HK-2 (cell line): Measurements from ENCODE around the gene LIPT1.
"Not testable (repeated sequence)": the region's sequence is repeated elsewhere in the genome, so short reads cannot be mapped to it uniquely, and the experiment has no call there.

ENCODE experiments used
- DNase-seq: peaks from one replicate; pipeline ENCODE4 v3.0.0-alpha.2; 2018; ENCODE audit not compliant: unreplicated experiment

Gene LIPT1

DNA sequence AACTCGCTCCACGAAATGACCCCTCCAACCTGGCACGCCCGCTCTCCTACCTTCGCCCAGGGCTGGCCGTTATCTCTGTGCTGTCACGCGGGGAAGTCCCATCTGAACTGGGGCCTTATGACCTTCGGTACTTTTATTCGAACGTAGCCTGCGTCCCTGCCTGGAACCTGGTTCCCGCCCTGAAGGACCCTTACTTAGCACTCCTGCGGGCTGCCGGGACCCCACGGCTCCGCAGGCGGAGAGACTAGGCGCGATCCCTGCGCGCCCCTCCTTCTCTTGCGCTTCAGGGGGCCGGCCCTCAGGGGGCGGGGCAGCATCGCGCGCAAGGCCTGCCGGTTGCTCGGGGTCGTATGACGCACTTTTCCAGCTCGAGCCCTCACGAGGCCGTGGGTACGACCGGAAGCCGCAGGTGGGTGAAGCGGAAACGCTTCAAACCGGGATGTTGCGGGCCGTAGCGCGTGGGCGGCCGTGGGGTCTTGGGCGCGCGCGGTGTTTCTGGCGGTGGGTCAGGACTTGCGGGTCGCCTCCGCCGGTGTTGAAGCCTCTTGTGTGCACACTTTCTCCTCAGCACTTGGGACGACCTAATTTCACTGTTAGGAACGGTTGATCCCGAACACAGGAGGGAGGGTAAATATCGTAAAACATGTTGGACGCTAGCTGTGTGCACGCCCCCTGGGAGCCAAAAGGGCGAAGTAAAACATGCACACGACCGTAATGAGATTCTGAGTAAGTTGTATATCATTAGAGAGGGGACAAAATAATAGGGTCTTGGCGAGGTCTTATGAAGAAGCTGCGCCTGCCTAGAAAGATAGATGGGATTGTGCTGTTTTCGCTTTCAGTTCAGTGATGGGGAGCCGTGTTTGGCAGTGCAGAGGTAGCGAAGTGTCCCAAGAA, at the start of gene LIPT1, which contains the start of gene TSGA10:
Gene LIPT1 (plus strand): TSS at position 325 of the 894 bp plus-strand sequence. CDS start 6,991 bp downstream, outside the sequence.
Gene TSGA10 (minus strand): TSS at position 300 of the 894 bp plus-strand sequence. CDS start 45,503 bp downstream, outside the sequence.
- DNase-seq, result peak; percentile 87

- DNase-seq, result no peak
Measured at GRCh38 chr2:99106913-99107312, 47.9 kb upstream of the LIPT1 start.

GRCh38 chr2:99111236-99111635, 43.5 kb upstream of the LIPT1 start:
- no peak for DNase-seq

GRCh38 chr2:99111945-99112344, 42.8 kb upstream of the LIPT1 start:
- DNase-seq, result no peak

DNA sequence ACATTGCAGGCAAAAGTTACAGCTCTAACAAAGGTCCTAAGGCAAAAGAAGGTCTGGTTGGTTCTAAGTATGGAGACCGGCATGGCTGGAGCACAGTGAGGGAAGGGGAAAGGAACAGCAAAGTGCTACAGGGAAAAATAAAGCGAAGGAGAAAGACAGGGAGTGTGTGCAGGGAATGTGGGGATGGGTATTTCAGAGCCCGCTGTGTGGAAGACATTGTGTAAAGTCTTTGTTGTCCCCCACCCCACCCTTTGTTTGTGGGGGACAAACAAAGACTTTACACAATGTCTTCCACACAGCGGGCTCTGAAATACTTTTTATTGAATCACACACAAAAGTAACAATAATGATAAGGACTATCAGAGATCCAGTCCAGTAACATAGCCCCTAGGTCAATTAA, 42.1 kb upstream of the LIPT1 start:
- DNase-seq, result no peak

GRCh38 chr2:99127981-99128380, 26.8 kb upstream of the LIPT1 start:
- no peak for DNase-seq

GRCh38 chr2:99135044-99135556, 19.7 kb upstream of the LIPT1 start:
- DNase-seq, result not testable (repeated sequence)

GRCh38 chr2:99139003-99139402, 15.8 kb upstream of the LIPT1 start:
- DNase-seq, result peak; percentile 27

DNA sequence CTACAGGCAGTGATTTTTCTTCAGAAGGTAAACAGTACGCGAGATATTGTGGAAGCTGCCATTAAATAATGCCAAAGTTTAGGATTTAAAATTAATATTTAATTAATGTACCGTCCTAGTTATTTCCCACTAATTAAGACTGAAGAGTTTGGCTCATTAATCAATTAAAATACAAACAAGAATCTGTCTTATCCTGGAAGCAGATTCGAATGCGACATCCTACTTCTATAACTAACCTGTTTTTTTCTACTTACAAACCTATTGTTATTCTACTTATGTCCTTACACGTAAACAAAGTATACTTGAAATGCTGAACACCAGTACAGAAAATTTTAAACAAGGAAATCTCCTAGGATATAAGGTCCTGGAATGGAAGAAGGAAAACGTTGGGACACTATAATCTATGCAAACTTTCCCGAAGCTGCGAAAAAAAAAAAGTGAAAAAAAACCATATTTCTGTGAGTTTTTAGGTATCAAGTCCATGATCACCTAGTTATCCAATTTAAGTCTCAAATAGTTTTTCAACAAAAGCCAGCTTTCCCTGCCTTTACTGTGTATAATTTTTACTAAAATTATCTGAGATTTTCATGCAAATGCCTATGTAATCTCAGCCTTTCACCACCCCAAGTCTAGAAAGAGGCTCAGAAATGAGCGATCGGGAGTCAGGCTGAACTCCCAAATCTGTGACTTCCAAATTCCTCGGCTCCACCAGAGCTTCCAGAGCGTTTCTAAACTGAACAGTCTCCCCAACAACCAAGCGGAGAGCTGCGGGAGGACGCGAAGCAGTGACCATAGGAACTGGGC, 14.5 kb upstream of the LIPT1 start:
- no peak for DNase-seq

DNA sequence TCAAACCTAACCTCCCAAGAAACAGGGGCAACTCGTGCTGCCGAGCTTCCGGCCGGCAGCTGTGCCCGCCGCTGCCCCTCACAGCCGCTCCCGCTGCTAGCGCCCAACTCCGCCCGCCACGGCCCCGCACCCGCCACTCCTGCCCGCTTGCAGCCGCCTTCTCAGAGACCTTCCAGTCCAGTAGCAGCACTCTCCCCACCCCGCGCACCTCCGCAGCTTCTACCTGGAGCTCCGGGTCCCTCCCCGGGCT, 14.0 kb upstream of the LIPT1 start:
- no peak for DNase-seq

DNA sequence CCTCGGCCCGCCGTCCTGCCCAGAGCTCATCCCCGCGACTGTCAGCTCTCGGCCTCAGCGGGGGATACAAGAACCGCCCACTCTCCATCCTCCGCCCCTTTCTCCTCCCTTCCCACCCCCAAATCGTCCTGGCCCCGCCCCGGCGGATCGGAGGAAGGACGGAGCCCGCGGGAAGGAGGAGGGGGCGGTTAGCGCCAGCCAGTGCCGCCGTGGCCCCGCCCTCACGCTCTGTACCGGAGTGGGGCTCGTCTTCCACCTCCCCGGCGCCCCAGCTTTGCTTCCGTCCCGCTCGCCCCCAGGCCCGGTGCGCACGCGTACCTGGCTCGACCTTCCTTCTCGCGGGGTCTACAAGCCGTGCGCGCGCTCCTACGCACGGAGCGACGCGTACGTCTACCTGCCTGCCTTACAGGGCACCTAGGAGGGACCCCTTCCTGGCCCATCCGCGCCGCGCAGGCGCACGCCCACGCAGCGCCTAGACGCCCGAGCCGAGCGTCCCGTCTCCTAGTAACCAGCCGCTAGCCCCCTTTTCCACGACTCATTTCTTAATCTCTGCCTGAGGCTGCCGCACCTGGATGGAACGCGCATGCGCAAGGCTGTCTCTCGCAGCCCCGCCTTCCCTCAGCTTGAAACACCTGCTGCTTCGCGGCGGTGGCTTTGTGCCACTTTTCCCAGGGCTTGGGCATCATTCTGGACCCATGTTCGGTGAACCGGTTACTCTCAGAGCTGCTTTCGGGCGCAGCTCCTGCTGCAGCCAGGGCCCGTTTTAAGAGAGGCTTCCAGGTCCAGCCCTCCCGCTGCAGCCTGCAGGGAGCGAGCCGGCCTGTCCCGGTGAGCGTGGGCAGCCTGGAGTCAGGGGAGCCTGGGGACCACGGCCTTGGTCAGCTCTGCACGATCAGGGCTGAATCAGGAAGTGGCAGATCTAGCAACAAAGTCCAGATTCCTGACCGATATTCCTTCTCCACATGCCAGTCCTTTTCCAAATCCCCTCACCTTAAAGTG, 13.4 kb upstream of the LIPT1 start, which contains the start of gene C2orf15:
Gene C2orf15 (plus strand): TSS at position 598 of the 999 bp plus-strand sequence. CDS start 8,852 bp downstream, outside the sequence.
- DNase-seq, result peak; percentile 97

GRCh38 chr2:99150706-99151105, 4.1 kb upstream of the LIPT1 start:
- no peak for DNase-seq

DNA sequence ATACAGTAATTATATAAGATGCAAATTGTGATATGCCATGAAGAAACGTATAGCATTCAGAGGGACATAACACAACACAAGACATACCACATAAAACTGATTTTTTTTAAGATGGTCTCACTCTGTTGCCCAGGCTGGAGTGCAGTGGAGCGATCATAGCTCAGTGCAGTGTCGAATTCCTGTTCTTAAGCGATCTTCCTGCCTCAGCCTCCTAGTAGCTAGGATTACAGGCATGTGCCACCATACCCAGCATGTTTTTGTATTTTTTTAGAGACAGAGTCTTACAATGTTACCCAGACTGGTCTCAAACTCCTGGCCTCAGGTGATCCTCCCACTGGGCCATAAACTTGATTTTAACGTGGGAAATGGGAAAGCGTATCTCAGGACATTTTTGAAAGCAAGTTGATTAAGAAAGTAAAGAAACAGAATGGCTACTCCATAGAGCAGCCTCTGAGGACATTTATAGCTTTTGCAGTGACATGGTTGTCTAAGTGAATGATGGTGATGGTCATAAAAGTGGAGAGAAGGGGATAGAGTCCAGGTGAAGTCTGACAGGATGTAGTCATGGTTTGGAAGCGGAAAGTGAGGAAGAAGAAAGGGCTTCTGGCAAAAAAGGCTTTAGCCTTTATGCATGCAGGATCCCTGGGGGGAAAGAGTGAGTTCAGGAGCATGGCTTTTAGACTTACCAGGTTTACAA, 2.4 kb upstream of the LIPT1 start:
- DNase-seq, result no peak

DNA sequence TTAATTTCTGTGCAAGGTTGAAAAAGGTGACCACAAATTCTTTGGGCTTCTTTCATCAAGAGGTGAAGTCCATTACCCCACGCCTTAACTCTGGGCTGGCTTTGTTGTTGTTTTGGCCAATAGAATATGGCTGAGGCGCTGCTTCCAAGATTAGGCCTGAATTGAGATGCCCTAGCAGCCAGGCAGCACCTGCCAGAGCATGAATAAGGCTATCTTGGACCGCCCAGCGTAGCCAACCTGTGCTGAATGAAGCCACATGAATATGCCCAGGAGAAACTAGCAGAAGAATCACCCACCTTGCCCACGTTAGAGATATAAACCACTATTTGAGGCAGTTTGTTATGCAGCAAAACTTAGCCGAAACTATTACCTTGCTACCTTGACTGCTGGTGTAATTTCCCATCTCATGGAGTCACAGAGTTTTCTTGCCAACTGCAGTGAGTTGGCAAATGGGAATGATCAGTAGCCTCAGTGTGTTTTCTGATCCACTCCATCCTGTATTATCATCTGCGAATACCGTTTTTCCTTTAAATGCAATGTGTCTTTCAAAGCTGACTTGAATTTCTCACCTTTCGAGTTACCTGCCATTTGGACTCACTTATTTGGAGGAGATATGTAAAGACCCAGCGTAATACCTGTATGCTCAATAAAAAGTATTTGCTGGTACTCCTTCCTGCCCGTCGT, 704 bp upstream of the LIPT1 start:
- DNase-seq, result no peak

GRCh38 chr2:99156891-99157290, 2.1 kb downstream of the LIPT1 start:
- no peak for DNase-seq

DNA sequence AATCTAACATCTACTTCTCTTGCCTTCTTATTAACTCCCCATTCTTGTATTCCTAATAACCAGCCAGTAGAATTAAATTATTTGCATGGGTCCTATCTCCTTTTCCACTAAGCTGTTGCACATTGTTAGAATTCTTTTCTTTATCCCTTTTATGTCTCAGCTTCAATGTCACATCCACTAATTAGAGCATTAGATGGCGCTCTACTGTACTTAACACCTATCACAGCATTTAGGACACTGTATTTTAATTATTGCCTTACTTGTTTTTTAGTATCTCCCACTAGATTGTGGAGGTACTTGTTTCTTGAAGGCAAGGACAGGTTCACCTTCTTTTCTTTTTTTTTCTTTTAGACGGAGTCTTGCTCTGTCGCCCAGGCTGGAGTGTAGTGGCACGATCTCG, 3.8 kb downstream of the LIPT1 start:
- DNase-seq, result no peak

GRCh38 chr2:99159594-99159993, 4.8 kb downstream of the LIPT1 start:
- no peak for DNase-seq

- no peak for DNase-seq
Measured at GRCh38 chr2:99166218-99166617, 11.5 kb downstream of the LIPT1 start.

GRCh38 chr2:99169534-99169933, 14.8 kb downstream of the LIPT1 start:
- DNase-seq, result no peak
